B cell (primary cell): ENCODE measurements around the gene NR5A2. TPM values are rescaled to one million over a fixed set of nuclear protein-coding genes. Genes with fewer than 3 reads are reported as not detected.

ENCODE experiments used
- ATAC-seq: fragments of 200-7000 bp; cut with Tn5 transposase; one replicate; pipeline ENCODE4 v1.10.0; 2021; ENCODE audit warnings: low read depth, mild to moderate bottlenecking, moderate number of reproducible peaks, moderate library complexity
- CTCF ChIA-PET: fragments of 350-600 bp; sonication (Branson Sonifier 250); formaldehyde crosslinking; loops from one replicate; lab custom pipeline; 2021; ENCODE audit warnings: antibody characterized with exemption, inconsistent platforms; lab: Charles Lee
- POLR2A ChIA-PET: fragments of 350-600 bp; sonication (Branson Sonifier 250); formaldehyde crosslinking; loops from one replicate; lab custom pipeline; 2021; ENCODE audit warnings: antibody characterized with exemption; lab: Charles Lee
- DNase-seq: peaks from one replicate; pipeline ENCODE4 v3.0.0; 2013
- H2AFZ ChIP-seq: 2 replicates; pipeline ENCODE4 v1.6.1; 2012; ENCODE audit warnings: mild to moderate bottlenecking, low read depth, low read length; ENCODE audit not compliant: insufficient read depth, poor library complexity, severe bottlenecking
- H3K27ac ChIP-seq, 2 donors: 1 replicate in 1 of 2; 2 replicates in 1 of 2; pipeline ENCODE4 v1.5.1; 2012 to 2013; ENCODE audit warnings: low read length in 2 of 2, mild to moderate bottlenecking in 2 of 2, moderate library complexity in 1 of 2
- H3K27me3 ChIP-seq, 4 experiments: fragments of 200-600 bp in 1 of 4; sonication (generic) in 1 of 4; replicated peaks in 1 of 4; 1 replicate in 2 of 4; 2 replicates in 2 of 4; pipeline versions ENCODE4 v1.6.1 to v1.7.0; 2013 to 2016; ENCODE audit warnings: low read length in 3 of 4, mild to moderate bottlenecking in 2 of 4, mixed read lengths in 1 of 4, moderate library complexity in 1 of 4; ENCODE audit not compliant: insufficient read depth in 4 of 4, control insufficient read depth in 3 of 4; ENCODE audit errors: control extremely low read depth in 1 of 4
- H3K36me3 ChIP-seq, 2 experiments: replicated peaks in 1 of 2; 1 replicate in 1 of 2; 2 replicates in 1 of 2; pipeline versions ENCODE4 v1.6.1 to v1.7.1; 2013; ENCODE audit warnings: low read length in 1 of 2; ENCODE audit not compliant: insufficient read depth in 2 of 2, control insufficient read depth in 1 of 2; ENCODE audit errors: control extremely low read depth in 1 of 2, extremely low read depth in 1 of 2
- H3K4me1 ChIP-seq, 2 donors: fragments of 200-600 bp in 1 of 2; sonication (generic) in 1 of 2; 1 replicate in 1 of 2; 2 replicates in 1 of 2; pipeline versions ENCODE4 v1.5.1 to v1.6.1; 2013 to 2017; ENCODE audit warnings: low read length in 2 of 2; ENCODE audit not compliant: control insufficient read depth in 2 of 2, insufficient read depth in 2 of 2
- H3K4me2 ChIP-seq: replicated peaks from 2 replicates; pipeline ENCODE3; 2012; ENCODE audit warnings: mild to moderate bottlenecking, low read depth, low read length; ENCODE audit not compliant: poor library complexity, severe bottlenecking
- H3K4me3 ChIP-seq, 5 experiments: fragments of 200-600 bp in 1 of 5; sonication (generic) in 1 of 5; 1 replicate in 3 of 5; 2 replicates in 2 of 5; pipeline versions ENCODE4 v1.5.1 to v1.7.0; 2011 to 2016; ENCODE audit warnings: low read length in 4 of 5, mild to moderate bottlenecking in 4 of 5, low read depth in 2 of 5, control low read depth in 1 of 5, moderate library complexity in 1 of 5; ENCODE audit not compliant: insufficient read depth in 1 of 5; ENCODE audit errors: control extremely low read depth in 1 of 5, extremely low read depth in 1 of 5
- H3K79me2 ChIP-seq: fragments of 200-600 bp; sonication (generic); one replicate; pipeline ENCODE4 v1.6.0; 2016; ENCODE audit warnings: low read length; ENCODE audit not compliant: control insufficient read depth, insufficient read depth
- H3K9ac ChIP-seq: fragments of 200-600 bp; sonication (generic); 2 replicates; pipeline ENCODE4 v1.6.1; 2017; ENCODE audit warnings: mild to moderate bottlenecking, low read length, moderate library complexity
- H3K9me3 ChIP-seq, 3 donors: one replicate each; pipeline versions ENCODE4 v1.6.1 to v1.7.1; 2013; ENCODE audit warnings: low read length in 2 of 3; ENCODE audit not compliant: control insufficient read depth in 2 of 3, insufficient read depth in 1 of 3; ENCODE audit errors: control extremely low read depth in 1 of 3
- H4K20me1 ChIP-seq: 2 replicates; pipeline ENCODE4 v1.6.0; 2012; ENCODE audit warnings: mild to moderate bottlenecking, low read length; ENCODE audit not compliant: insufficient read depth, control insufficient read depth, poor library complexity, severe bottlenecking
- H3K27ac Mint-ChIP-seq: one replicate; pipeline ENCODE4 v1.8.0; 2021; ENCODE audit warnings: mixed read lengths
- H3K27me3 Mint-ChIP-seq: one replicate; pipeline ENCODE4 v1.8.0; 2021; ENCODE audit warnings: mixed read lengths
- H3K4me1 Mint-ChIP-seq: one replicate; pipeline ENCODE4 v1.8.0; 2021; ENCODE audit warnings: mixed read lengths
- H3K4me3 Mint-ChIP-seq: one replicate; pipeline ENCODE4 v1.8.0; 2021; ENCODE audit warnings: mixed read lengths
- H3K9me3 Mint-ChIP-seq: one replicate; pipeline ENCODE4 v1.8.0; 2022; ENCODE audit warnings: mixed read lengths; ENCODE audit not compliant: insufficient read depth
- CTCF ChIP-seq: fragments of 200-600 bp; IDR thresholded peaks from one replicate; pipeline ENCODE4 v1.8.0; 2022; ENCODE audit warnings: antibody characterized with exemption, mild to moderate bottlenecking
- EZH2 ChIP-seq: IDR thresholded peaks from 2 replicates; pipeline ENCODE4 v1.6.1; 2012; ENCODE audit warnings: borderline replicate concordance, low read depth, mild to moderate bottlenecking, moderate library complexity, low read length; ENCODE audit not compliant: insufficient read depth, poor library complexity, severe bottlenecking
- WGBS: methylation state at CpG from one replicate; pipeline ENCODE4 v1.1.5; 2013; ENCODE audit warnings: missing lambda C conversion rate; ENCODE audit not compliant: insufficient coverage; 5-methylcytosine and 5-hydroxymethylcytosine counted together
- intact Hi-C: fragments of 100-400 bp; cut with micrococcal nuclease; formaldehyde crosslinking; loops from one replicate; pipeline ENCODE4 v1.10.0; 2022
- polyA plus RNA-seq: library from polyadenylated mRNA; depleted of rRNA; stranded (reverse); fragments of >200 nt; gene quantifications from 2 replicates; pipeline ENCODE4 v1.2.3, GENCODE V29; 2012
- total RNA-seq, 2 donors: library from RNA; stranded (reverse); fragments of 120-200 nt in 1 of 2; gene quantifications; 1 replicate in 1 of 2; 2 replicates in 1 of 2; pipeline versions ENCODE4 v1.2.3 to v1.2.4, GENCODE V29; 2013 to 2022

NR5A2 gene
- total and polyA plus RNA-seq, 2 donors (not counting 1 experiment from before 2014, with no cell fraction given), result 0.07 TPM; not detected in 1

- H3K4me1 Mint-ChIP-seq, result no peaks in the 10 kb centered on the region
- Histone ChIP-seq H4K20me1 (no peaks in the 10 kb centered on the region), H3K79me2 (no peaks in the 10 kb centered on the region), H3K36me3 (no peaks in the 10 kb centered on the region), H3K4me2 (no peak overlapping the region), H3K27ac (no peak overlapping the region), H2AFZ (no peak overlapping the region), H3K4me3 (no peak overlapping the region), H3K9me3 (no peaks in the 10 kb centered on the region), H3K27me3 (no peaks in the 10 kb centered on the region), H3K4me1 (no peaks in the 10 kb centered on the region), H3K9ac (no peak overlapping the region)
- TF ChIP-seq CTCF, result no peak
- no peak for TF ChIP-seq EZH2
- H3K27me3 Mint-ChIP-seq, result no peaks in the 10 kb centered on the region
- ATAC-seq, result no peak
- POLR2A ChIA-PET, result no interaction called here
- H3K4me3 Mint-ChIP-seq, result no peak overlapping the region
- CTCF ChIA-PET, result interaction anchor here (0.7 to 8.2 kb wide), 3 partner anchors 9 to 452 kb away, joined by 3 to 71 read pairs (median 4); no protein-coding TSS in a partner anchor
- no peaks in the 10 kb centered on the region for H3K9me3 Mint-ChIP-seq
- no peak for DNase-seq
- no CpG with 5 or more reads among the region's 2 CpGs for WGBS
- no peak overlapping the region for H3K27ac Mint-ChIP-seq
- intact Hi-C loops, result loop anchor here (5.0 to 10.0 kb wide), 2 partner anchors 121 to 452 kb away; no protein-coding TSS in a partner anchor
Measured at GRCh38 chr1:200136384-200136783, 108.9 kb downstream of the NR5A2 start.

- no peak for TF ChIP-seq EZH2
- TF ChIP-seq CTCF, result peak; percentile 86
- Histone ChIP-seq H3K4me2 (no peak overlapping the region), H3K27me3 (no peaks in the 10 kb centered on the region), H3K79me2 (no peaks in the 10 kb centered on the region), H2AFZ (no peak overlapping the region), H3K9ac (no peak overlapping the region), H3K4me3 (no peak overlapping the region), H3K27ac (no peak overlapping the region), H4K20me1 (no peaks in the 10 kb centered on the region), H3K36me3 (no peaks in the 10 kb centered on the region), H3K9me3 (no peaks in the 10 kb centered on the region), H3K4me1 (no peaks in the 10 kb centered on the region)
- 40% methylated on average over 2 of the region's 4 CpGs for WGBS
- ATAC-seq (peak; percentile 86), DNase-seq (peak; percentile 71)
- H3K4me1 Mint-ChIP-seq, result peaks cover 2% of the 10 kb centered on the region
- H3K27ac Mint-ChIP-seq, result no peak overlapping the region
- ChIA-PET CTCF (interaction anchor here (0.6 to 8.2 kb wide), 22 partner anchors 10 to 455 kb away, joined by 3 to 71 read pairs (median 4); no protein-coding TSS in a partner anchor), POLR2A (no interaction called here)
- H3K27me3 Mint-ChIP-seq, result no peaks in the 10 kb centered on the region
- intact Hi-C loops, result loop anchor here (1.0 to 10.0 kb wide), 6 partner anchors 15 to 455 kb away; no protein-coding TSS in a partner anchor
- no peak overlapping the region for H3K4me3 Mint-ChIP-seq
- H3K9me3 Mint-ChIP-seq, result no peaks in the 10 kb centered on the region
Measured at GRCh38 chr1:200139661-200140250, 112.2 kb downstream of the NR5A2 start.
